ENCODE measurements around the gene IAH1. TPM values are rescaled to one million over a fixed set of nuclear protein-coding genes. Genes with fewer than 3 reads are reported as not detected.

The IAH1 gene
- total RNA-seq, 1 experiment from 2014 or later: 25.0 TPM

DNA sequence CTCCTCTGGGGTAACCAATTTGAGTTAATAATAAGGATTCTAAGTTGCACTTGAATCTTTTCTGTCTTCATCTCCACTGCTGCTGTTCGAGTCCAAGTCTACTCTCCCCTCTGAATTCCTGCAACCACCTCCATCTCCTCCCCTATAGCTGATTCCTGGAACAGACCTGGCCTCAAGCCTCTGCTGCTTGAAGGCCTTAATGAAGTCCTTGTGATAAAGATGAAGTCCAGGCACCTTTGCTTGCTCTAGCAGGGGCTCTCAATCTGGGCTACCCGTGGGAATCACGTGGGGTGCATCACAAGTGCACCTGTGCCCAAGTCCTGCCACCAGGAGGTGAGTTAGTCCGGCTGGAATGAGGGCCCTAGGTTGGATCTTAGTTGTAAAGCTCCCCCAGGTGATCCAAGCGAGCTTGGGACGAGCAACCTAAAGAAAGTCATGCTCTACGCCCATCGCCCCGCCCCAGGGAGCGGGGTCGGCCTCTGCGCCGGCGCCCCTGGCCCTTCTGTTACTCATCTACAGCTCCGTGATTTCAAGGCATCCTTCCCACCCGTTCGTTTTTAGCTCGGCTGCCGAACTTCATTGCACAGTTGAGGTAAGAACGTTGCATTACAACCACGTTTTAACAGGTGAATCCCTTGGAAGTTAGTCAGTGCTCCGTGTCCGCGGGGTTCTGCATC, 905 bp upstream of the IAH1 start:
- no peaks in the 10 kb centered on the region for H3K27me3 Mint-ChIP-seq (ENCODE audit: unreplicated experiment)
- DNase-seq: peak; percentile 60
- intact Hi-C loops (cut with micrococcal nuclease; ENCODE audit: unreplicated experiment): no loop called here
- H3K36me3 Mint-ChIP-seq (ENCODE audit: insufficient read depth, unreplicated experiment): peaks cover 47% of the 10 kb centered on the region
- peak overlapping the region; percentile 68 for H3K4me3 Mint-ChIP-seq (ENCODE audit: low read depth, unreplicated experiment)
- CTCF ChIA-PET: interaction anchor here (0.6 to 1.0 kb wide), 2 partner anchors 83 to 422 kb away, joined by 3 to 4 read pairs; partner anchors contain the start of gene ADAM17
- no peaks in the 10 kb centered on the region for H3K4me1 Mint-ChIP-seq (ENCODE audit: low read depth, unreplicated experiment)
- peaks cover 3% of the 10 kb centered on the region for H3K9me3 Mint-ChIP-seq (ENCODE audit: low read depth, unreplicated experiment)
- peak overlapping the region; percentile 37 for H3K27ac Mint-ChIP-seq (ENCODE audit: unreplicated experiment)
- no TSS peak for BruUV-seq (replicated peaks)
- TF ChIP-seq CTCF (IDR thresholded peaks at IDR 0.05; ENCODE audit: unreplicated experiment): peak; percentile 35

DNA sequence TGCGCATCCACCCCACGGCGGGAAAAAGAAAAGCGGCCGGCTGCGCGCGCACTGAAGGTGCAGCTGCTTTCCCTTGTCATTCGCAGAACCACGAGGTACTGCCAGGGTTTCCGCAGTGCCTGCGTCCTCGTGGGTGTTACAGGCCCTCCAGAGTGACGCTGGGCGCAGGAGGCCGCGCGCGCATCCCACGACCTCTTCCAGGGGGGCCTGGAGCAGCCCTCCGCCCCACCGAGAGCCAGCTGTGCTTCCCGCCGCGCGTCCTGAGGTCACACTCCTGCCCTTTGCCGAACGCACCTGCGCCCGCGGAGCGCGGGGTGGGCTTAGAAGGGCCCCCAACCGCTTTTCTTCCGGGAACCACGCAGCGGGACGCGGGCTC, 378 bp upstream of the IAH1 start:
- intact Hi-C loops (cut with micrococcal nuclease; ENCODE audit: unreplicated experiment): no loop called here
- Mint-ChIP-seq H3K4me1 (ENCODE audit: low read depth, unreplicated experiment) (no peaks in the 10 kb centered on the region), H3K27me3 (ENCODE audit: unreplicated experiment) (no peaks in the 10 kb centered on the region), H3K27ac (ENCODE audit: unreplicated experiment) (no peak overlapping the region), H3K9me3 (ENCODE audit: low read depth, unreplicated experiment) (peaks cover 3% of the 10 kb centered on the region), H3K36me3 (ENCODE audit: insufficient read depth, unreplicated experiment) (peaks cover 52% of the 10 kb centered on the region), H3K4me3 (ENCODE audit: low read depth, unreplicated experiment) (peak overlapping the region; percentile 68)
- no TSS peak for BruUV-seq (replicated peaks)
- no peak for TF ChIP-seq CTCF (IDR thresholded peaks at IDR 0.05; ENCODE audit: unreplicated experiment)
- CTCF ChIA-PET: interaction anchor here (0.6 to 1.0 kb wide), 3 partner anchors 82 to 422 kb away, joined by 3 to 4 read pairs (median 3); partner anchors contain the start of gene ADAM17
- peak; percentile 6 for DNase-seq

GRCh38 chr2:9477914-9478313, 3.6 kb downstream of the IAH1 start:
- no peak overlapping the region for H3K4me3 Mint-ChIP-seq (ENCODE audit: low read depth, unreplicated experiment)
- H3K36me3 Mint-ChIP-seq (ENCODE audit: insufficient read depth, unreplicated experiment): peaks cover 60% of the 10 kb centered on the region
- H3K27me3 Mint-ChIP-seq (ENCODE audit: unreplicated experiment): no peaks in the 10 kb centered on the region
- DNase-seq: no peak
- CTCF ChIA-PET: interaction anchor here (0.6 kb wide), 1 partner anchor 305 kb away, joined by 3 read pairs; no protein-coding TSS in a partner anchor
- H3K9me3 Mint-ChIP-seq (ENCODE audit: low read depth, unreplicated experiment): peaks cover 3% of the 10 kb centered on the region
- BruUV-seq (replicated peaks): no TSS peak
- intact Hi-C loops (cut with micrococcal nuclease; ENCODE audit: unreplicated experiment): no loop called here
- H3K4me1 Mint-ChIP-seq (ENCODE audit: low read depth, unreplicated experiment): no peaks in the 10 kb centered on the region
- H3K27ac Mint-ChIP-seq (ENCODE audit: unreplicated experiment): no peak overlapping the region
- no peak for TF ChIP-seq CTCF (IDR thresholded peaks at IDR 0.05; ENCODE audit: unreplicated experiment)

- no peak overlapping the region for H3K4me3 Mint-ChIP-seq (ENCODE audit: low read depth, unreplicated experiment)
- CTCF ChIA-PET: interaction anchor here (0.6 kb wide), 1 partner anchor 304 kb away, joined by 3 read pairs; no protein-coding TSS in a partner anchor
- H3K36me3 Mint-ChIP-seq (ENCODE audit: insufficient read depth, unreplicated experiment): peaks cover 54% of the 10 kb centered on the region
- no peaks in the 10 kb centered on the region for H3K27me3 Mint-ChIP-seq (ENCODE audit: unreplicated experiment)
- H3K9me3 Mint-ChIP-seq (ENCODE audit: low read depth, unreplicated experiment): peaks cover 3% of the 10 kb centered on the region
- no TSS peak for BruUV-seq (replicated peaks)
- no peaks in the 10 kb centered on the region for H3K4me1 Mint-ChIP-seq (ENCODE audit: low read depth, unreplicated experiment)
- no peak overlapping the region for H3K27ac Mint-ChIP-seq (ENCODE audit: unreplicated experiment)
- DNase-seq: no peak
- TF ChIP-seq CTCF (IDR thresholded peaks at IDR 0.05; ENCODE audit: unreplicated experiment): no peak
- intact Hi-C loops (cut with micrococcal nuclease; ENCODE audit: unreplicated experiment): no loop called here
Observed at GRCh38 chr2:9478526-9478925, 4.2 kb downstream of the IAH1 start.

Measured in Calu3 (cell line).